Tibial artery (tissue), 4 donors: ENCODE data around the gene PTF1A.

Source experiments
- DNase-seq, 2 donors: peaks; one replicate each; pipeline ENCODE4 v3.0.0-alpha.2; 2019
- H3K27ac ChIP-seq, 2 donors: fragments of 200-600 bp; sonication (generic) in 1 of 2; 1 replicate in 1 of 2; 2 replicates in 1 of 2; pipeline ENCODE4 v1.5.1; 2018 to 2019; ENCODE audit warnings: mild to moderate bottlenecking in 1 of 2
- H3K27me3 ChIP-seq, 2 donors: fragments of 200-600 bp; sonication (generic) in 1 of 2; one replicate each; pipeline versions ENCODE4 v1.5.1 to v1.6.0; 2016 to 2019
- H3K36me3 ChIP-seq, 3 donors: fragments of 200-600 bp; sonication (generic) in 2 of 3; one replicate each; pipeline ENCODE4 v1.5.1; 2016 to 2019; ENCODE audit warnings: mild to moderate bottlenecking in 2 of 3
- H3K4me1 ChIP-seq, 4 donors: fragments of 200-600 bp; sonication (generic) in 2 of 4; 1 replicate in 3 of 4; 2 replicates in 1 of 4; pipeline ENCODE4 v1.5.1; 2016 to 2019
- H3K4me3 ChIP-seq, 2 donors: fragments of 200-600 bp; sonication (generic) in 1 of 2; 1 replicate in 1 of 2; 2 replicates in 1 of 2; pipeline ENCODE4 v1.5.1; 2018 to 2019; ENCODE audit warnings: mild to moderate bottlenecking in 2 of 2
- H3K9me3 ChIP-seq, 3 donors: fragments of 200-600 bp; sonication (generic) in 1 of 3; one replicate each; pipeline ENCODE4 v1.5.1; 2016 to 2019
- CTCF ChIP-seq, 2 experiments: fragments of 200-600 bp in 1 of 2; fragments of 450-650 bp in 1 of 2; IDR thresholded peaks; one replicate each; pipeline ENCODE4 v1.5.1; 2017 to 2019; ENCODE audit warnings: antibody characterized with exemption in 2 of 2, mild to moderate bottlenecking in 1 of 2, moderate library complexity in 1 of 2
- intact Hi-C: fragments of 100-400 bp; cut with DNase I; formaldehyde crosslinking; loops from one replicate; pipeline ENCODE4 v1.15.0; 2023; ENCODE audit warnings: low total_unique reads

PTF1A gene

DNA sequence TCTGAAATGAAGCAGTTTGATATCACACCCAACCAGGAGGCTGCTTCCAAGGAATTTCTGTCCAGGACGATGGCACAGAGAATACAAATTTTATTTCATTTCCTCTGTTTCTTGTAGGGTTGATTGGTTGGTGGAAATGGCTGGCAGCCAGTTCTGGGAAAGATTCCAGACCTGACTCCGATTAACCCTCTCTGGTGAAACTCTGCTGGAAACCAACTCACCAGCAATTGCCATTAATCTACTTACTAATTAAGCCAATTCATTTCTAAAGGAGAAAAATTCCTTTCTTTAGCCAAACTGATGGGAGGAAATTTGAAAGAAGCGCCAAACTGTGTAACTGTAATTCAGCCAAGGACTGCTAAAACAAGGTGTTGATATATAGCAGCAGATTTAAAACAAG is 10.7 kb downstream of the PTF1A start:
- Histone ChIP-seq H3K27me3 (peaks cover 0 to 50% of the 10 kb centered on the region in 2 donors), H3K36me3 (no peaks in the 10 kb centered on the region), H3K4me3 (no peak overlapping the region), H3K27ac (no peak overlapping the region), H3K4me1 (peaks cover 0 to 5% (median 0%) of the 10 kb centered on the region in 4 donors), H3K9me3 (no peaks in the 10 kb centered on the region)
- intact Hi-C loops = no loop called here
- no peak for DNase-seq
- no peak for TF ChIP-seq CTCF (IDR thresholded peaks at IDR 0.05)

DNA sequence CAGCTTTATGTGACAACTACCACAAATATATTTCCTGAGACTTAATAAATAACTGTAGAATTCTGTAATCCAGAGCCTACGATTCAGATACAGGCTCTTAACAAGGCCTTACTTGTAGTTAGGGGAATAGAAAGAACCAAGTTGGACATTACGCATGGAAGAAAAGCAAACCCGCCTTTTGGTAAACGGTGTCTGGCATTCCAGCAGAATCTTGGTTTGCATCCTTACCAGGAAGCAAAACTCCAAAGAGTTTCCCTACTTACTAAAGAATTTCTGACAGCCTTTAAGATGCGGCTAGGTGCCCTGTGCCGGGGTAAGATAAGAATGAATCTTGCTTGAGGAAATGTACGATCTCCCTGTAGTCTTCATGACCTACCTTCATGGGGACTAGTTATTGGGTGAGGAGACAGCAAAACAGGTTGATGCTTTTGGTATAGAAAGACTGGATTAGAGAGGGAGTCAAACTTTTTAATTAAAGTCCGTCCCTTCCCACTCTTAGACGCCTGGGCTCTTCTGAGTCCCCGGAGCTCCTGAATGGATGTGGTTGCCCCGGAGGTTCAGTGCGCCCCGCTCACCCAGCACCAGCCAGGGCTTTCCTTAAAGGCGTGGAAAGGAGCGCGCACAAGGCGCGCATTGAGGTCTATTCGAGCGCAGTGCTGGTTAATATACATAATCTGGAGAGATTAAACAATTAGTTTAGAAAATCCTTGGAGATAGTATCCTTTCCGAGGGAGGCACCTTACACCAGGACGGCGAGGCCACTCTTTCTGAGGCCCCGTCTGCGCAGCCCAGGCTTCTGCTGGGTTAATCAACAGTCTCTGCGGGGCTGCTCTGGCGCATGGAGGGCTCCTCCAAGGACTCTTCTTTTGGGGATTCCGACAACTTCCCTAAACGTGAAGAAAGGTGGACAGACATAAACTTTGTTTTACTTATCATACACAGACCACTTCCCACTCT is 11.5 kb downstream of the PTF1A start:
- no peak for TF ChIP-seq CTCF (IDR thresholded peaks at IDR 0.05)
- DNase-seq = no peak
- intact Hi-C loops = no loop called here
- Histone ChIP-seq H3K4me3 (no peak overlapping the region), H3K27me3 (peaks cover 0 to 48% of the 10 kb centered on the region in 2 donors), H3K9me3 (no peaks in the 10 kb centered on the region), H3K27ac (no peak overlapping the region), H3K4me1 (peaks cover 0 to 4% (median 0%) of the 10 kb centered on the region in 4 donors), H3K36me3 (no peaks in the 10 kb centered on the region)

GRCh38 chr10:23204773-23205172 is 12.7 kb downstream of the PTF1A start:
- DNase-seq = no peak
- Histone ChIP-seq H3K27me3 (peaks cover 0 to 37% of the 10 kb centered on the region in 2 donors), H3K9me3 (no peaks in the 10 kb centered on the region), H3K27ac (no peak overlapping the region), H3K36me3 (no peaks in the 10 kb centered on the region), H3K4me1 (no peaks in the 10 kb centered on the region), H3K4me3 (no peak overlapping the region)
- intact Hi-C loops = no loop called here
- TF ChIP-seq CTCF (IDR thresholded peaks at IDR 0.05) = no peak

GRCh38 chr10:23205972-23206642 is 14.0 kb downstream of the PTF1A start:
- Histone ChIP-seq H3K27ac (no peak overlapping the region), H3K4me1 (no peaks in the 10 kb centered on the region), H3K36me3 (no peaks in the 10 kb centered on the region), H3K27me3 (peaks cover 0 to 23% of the 10 kb centered on the region in 2 donors), H3K9me3 (no peaks in the 10 kb centered on the region), H3K4me3 (no peak overlapping the region)
- no peak for TF ChIP-seq CTCF (IDR thresholded peaks at IDR 0.05)
- DNase-seq = no peak
- intact Hi-C loops = no loop called here

DNA sequence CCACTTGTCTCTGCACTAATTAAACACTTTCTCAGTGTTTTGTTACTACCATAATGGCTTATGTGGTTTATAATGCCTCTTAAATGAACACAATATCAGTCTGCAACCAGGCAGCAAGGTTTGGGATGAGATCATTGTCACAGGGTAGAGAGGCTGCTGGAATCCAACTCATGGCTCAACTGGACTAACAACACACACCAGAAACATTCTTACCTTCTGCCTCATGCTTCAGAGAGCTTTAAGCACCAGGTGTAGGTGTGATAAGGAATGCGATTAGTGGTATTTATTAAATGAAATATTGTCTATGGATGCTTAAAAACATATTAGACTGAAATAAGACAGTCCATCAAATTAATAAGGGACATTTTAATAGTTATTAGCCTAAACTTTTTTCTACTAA is 25.4 kb downstream of the PTF1A start:
- H3K4me3 ChIP-seq = no peak overlapping the region
- no peak for TF ChIP-seq CTCF (IDR thresholded peaks at IDR 0.05)
- H3K36me3 ChIP-seq = no peaks in the 10 kb centered on the region
- no peak overlapping the region for H3K27ac ChIP-seq
- intact Hi-C loops = no loop called here
- no peaks in the 10 kb centered on the region for H3K27me3 ChIP-seq
- DNase-seq = no peak
- no peaks in the 10 kb centered on the region for H3K9me3 ChIP-seq
- H3K4me1 ChIP-seq = no peaks in the 10 kb centered on the region
